Stomach (tissue), 4 donors: ENCODE measurements around the gene RAB21.

Experiments used
- CTCF ChIP-seq, 7 experiments: fragments of 450-650 bp in 4 of 7; fragments of 200-600 bp in 3 of 7; sonication (generic) in 3 of 7; IDR thresholded peaks; one replicate each; pipeline ENCODE4 v1.5.1; 2016 to 2019; ENCODE audit warnings: antibody characterized with exemption in 7 of 7, control low read depth in 2 of 7, mild to moderate bottlenecking in 1 of 7
- POLR2A ChIP-seq, 4 donors: fragments of 450-650 bp; IDR thresholded peaks; one replicate each; pipeline ENCODE4 v1.6.1; 2016; ENCODE audit warnings: antibody characterized with exemption in 4 of 4, control low read depth in 2 of 4, mild to moderate bottlenecking in 1 of 4, moderate library complexity in 1 of 4

DNA sequence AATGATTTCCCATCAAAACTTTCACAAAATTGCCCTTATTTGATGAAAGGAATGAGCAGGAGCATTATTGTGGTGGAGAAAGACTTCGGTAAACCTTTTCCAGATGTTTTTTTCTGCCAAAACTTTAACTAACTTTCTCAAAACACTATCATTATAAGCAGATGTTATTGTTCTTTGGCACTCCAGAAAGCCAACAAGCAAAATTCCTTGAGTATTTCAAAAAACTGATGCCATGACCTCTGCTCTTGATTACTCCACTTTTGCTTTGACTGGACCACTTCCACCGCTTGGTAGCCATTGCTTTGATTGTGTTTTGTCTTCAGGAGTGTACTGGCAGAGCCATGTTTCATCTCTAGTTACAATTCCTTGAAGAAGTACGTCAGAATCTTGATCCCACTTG is 29.7 kb upstream of the RAB21 start:
- TF ChIP-seq POLR2A (IDR thresholded peaks at IDR 0.05), result no peak
- TF ChIP-seq CTCF (IDR thresholded peaks at IDR 0.05), result no peak
